Endothelial cell (in vitro differentiated cells): ENCODE data around the gene PIM3. TPM values are rescaled to one million over a fixed set of nuclear protein-coding genes. Genes with fewer than 3 reads are reported as not detected.

Experiments
- DNase-seq: peaks from one replicate; pipeline ENCODE4 v3.0.0; 2021; ENCODE audit warnings: low spot score
- H3K27ac Mint-ChIP-seq: one replicate; pipeline ENCODE4 v1.8.0; 2021; ENCODE audit warnings: mixed read lengths, inconsistent platforms; ENCODE audit not compliant: unreplicated experiment
- H3K27me3 Mint-ChIP-seq: one replicate; pipeline ENCODE4 v1.8.0; 2021; ENCODE audit warnings: mild to moderate bottlenecking, moderate library complexity, mixed read lengths, inconsistent platforms; ENCODE audit not compliant: unreplicated experiment
- H3K36me3 Mint-ChIP-seq: one replicate; pipeline ENCODE4 v1.8.0; 2021; ENCODE audit warnings: mild to moderate bottlenecking, low read depth, mixed read lengths, inconsistent platforms; ENCODE audit not compliant: unreplicated experiment
- H3K4me1 Mint-ChIP-seq: one replicate; pipeline ENCODE4 v1.8.0; 2021; ENCODE audit warnings: mild to moderate bottlenecking, mixed read lengths, inconsistent platforms; ENCODE audit not compliant: unreplicated experiment
- H3K4me3 Mint-ChIP-seq: one replicate; pipeline ENCODE4 v1.8.0; 2021; ENCODE audit warnings: mild to moderate bottlenecking, mixed read lengths, inconsistent platforms; ENCODE audit not compliant: unreplicated experiment
- H3K9me3 Mint-ChIP-seq: one replicate; pipeline ENCODE4 v1.8.0; 2021; ENCODE audit warnings: mixed read lengths, inconsistent platforms; ENCODE audit not compliant: unreplicated experiment
- CTCF ChIP-seq: fragments of 200-600 bp; sonication (generic); IDR thresholded peaks from one replicate; pipeline ENCODE4 v1.5.0; 2021; ENCODE audit warnings: antibody characterized with exemption; ENCODE audit not compliant: unreplicated experiment
- total RNA-seq: library from RNA; stranded (reverse); fragmentation: NEBNext Ultra II Directional; extraction: Animal tissue kit (Norgen Biotek cat#: 25700); gene quantifications from one replicate; pipeline ENCODE4 v1.2.1, GENCODE V29; 2021; ENCODE audit not compliant: unreplicated experiment

Gene PIM3
- total RNA-seq, 1 donor from 2014 or later = 112 TPM

GRCh38 chr22:49950396-49950994, 10.1 kb upstream of the PIM3 start:
- no peak for TF ChIP-seq CTCF
- H3K27ac Mint-ChIP-seq = no peak overlapping the region
- no peak overlapping the region for H3K4me3 Mint-ChIP-seq
- no peak for DNase-seq
- no peaks in the 10 kb centered on the region for H3K36me3 Mint-ChIP-seq
- H3K27me3 Mint-ChIP-seq = peaks cover 7% of the 10 kb centered on the region
- H3K4me1 Mint-ChIP-seq = peaks cover 6% of the 10 kb centered on the region
- no peaks in the 10 kb centered on the region for H3K9me3 Mint-ChIP-seq

- H3K27ac Mint-ChIP-seq = no peak overlapping the region
- TF ChIP-seq CTCF = no peak
- no peak for DNase-seq
Observed at GRCh38 chr22:49951000-49951677, 9.4 kb upstream of the PIM3 start.

GRCh38 chr22:49951678-49951985, 8.9 kb upstream of the PIM3 start:
- no peak for TF ChIP-seq CTCF
- Mint-ChIP-seq H3K27ac (no peak overlapping the region), H3K9me3 (no peaks in the 10 kb centered on the region), H3K27me3 (peaks cover 4% of the 10 kb centered on the region), H3K4me3 (no peak overlapping the region), H3K36me3 (no peaks in the 10 kb centered on the region), H3K4me1 (peaks cover 3% of the 10 kb centered on the region)
- no peak for DNase-seq

More at GRCh38 chr22:49951000-49951677, 9.4 kb upstream of the PIM3 start:
- Mint-ChIP-seq H3K4me1 (peaks cover 3% of the 10 kb centered on the region), H3K27me3 (peaks cover 7% of the 10 kb centered on the region), H3K36me3 (no peaks in the 10 kb centered on the region), H3K9me3 (no peaks in the 10 kb centered on the region), H3K4me3 (no peak overlapping the region)

GRCh38 chr22:49951986-49952896, 8.3 kb upstream of the PIM3 start:
- Mint-ChIP-seq H3K4me3 (no peak overlapping the region), H3K4me1 (no peaks in the 10 kb centered on the region), H3K9me3 (no peaks in the 10 kb centered on the region), H3K36me3 (no peaks in the 10 kb centered on the region), H3K27me3 (peaks cover 6% of the 10 kb centered on the region), H3K27ac (no peak overlapping the region)
- no peak for DNase-seq
- TF ChIP-seq CTCF = no peak
